GM21360 (cell line): Measurements from ENCODE around the gene FSTL1.
A peak's percentile ranks its signal among the peaks of the same experiment; 100 is the strongest.
"Not testable (repeated sequence)": the region's sequence is repeated elsewhere in the genome, so short reads cannot be mapped to it uniquely, and the experiment has no call there.

Experiments used
- ATAC-seq: cut with Tn5 transposase; IDR thresholded peaks from one replicate; pipeline ENCODE4 v1.9.1; 2021; ENCODE audit warnings: mild to moderate bottlenecking, moderate library complexity; ENCODE audit not compliant: unreplicated experiment

The FSTL1 gene

GRCh38 chr3:120418866-120419490, 31.8 kb downstream of the FSTL1 start:
- no peak for ATAC-seq

DNA sequence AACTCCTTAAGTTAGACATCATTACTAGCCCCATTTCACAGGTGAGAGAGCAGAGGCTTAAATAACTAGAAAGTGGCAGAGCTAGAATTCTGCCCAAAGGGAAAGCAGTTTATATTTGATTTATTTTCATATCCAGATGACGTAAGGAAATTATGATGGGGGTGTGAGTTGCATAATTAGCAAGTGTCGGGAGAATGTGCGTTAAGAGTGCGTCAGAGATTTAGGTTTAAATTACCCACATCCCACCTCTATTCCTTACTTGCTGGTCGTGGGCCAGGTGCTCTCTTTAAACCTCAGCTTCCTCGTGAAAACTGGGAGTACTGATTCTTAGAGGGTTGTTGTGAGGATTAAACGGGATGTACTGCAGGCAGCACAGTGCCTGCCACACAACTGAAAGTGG, 32.3 kb downstream of the FSTL1 start:
- ATAC-seq = no peak

- peak; percentile 99 for ATAC-seq
Observed at GRCh38 chr3:120417272-120417911, 33.4 kb downstream of the FSTL1 start.

- peak; percentile 33 for ATAC-seq
Observed at GRCh38 chr3:120416868-120417267, 33.9 kb downstream of the FSTL1 start.

DNA sequence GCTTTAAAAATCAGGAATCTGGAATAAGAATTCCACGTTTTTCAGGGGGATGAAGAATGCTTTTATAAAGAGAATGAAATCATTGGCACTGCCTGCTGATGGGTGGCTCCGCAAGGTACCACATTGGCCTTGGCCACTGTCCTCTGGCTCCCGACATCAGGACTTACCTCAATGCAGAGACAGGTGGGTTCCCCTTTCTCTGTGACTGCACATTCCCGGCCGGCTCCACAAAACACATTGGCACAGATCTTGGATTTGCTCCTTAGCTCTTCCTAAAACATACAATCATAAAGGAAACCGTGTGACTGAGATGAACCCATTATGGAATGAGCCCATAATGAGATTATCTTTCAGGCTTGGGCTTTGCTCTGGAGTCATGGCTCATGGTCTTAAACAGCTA, 35.0 kb downstream of the FSTL1 start:
- ATAC-seq = no peak

DNA sequence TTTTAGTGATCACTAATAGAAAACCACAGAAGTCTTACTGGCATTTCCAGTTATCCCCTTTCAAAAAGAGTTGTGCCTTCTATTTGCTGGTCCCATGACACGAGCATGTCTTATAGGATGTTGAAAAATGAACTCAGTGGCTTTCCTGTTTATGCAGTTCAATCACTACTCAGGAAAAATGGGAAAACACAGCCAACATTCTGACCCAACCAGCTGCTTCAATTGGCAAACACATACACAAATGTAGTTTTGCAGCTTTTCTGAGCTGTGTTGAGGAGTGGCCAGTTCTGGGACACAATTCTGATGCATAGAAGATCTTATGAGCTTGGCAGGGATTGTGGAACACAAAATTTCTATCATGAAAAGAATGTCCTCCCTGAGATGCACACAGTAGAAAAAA, 40.3 kb downstream of the FSTL1 start:
- ATAC-seq = no peak

- no peak for ATAC-seq
Observed at GRCh38 chr3:120410116-120410515, 40.7 kb downstream of the FSTL1 start.

GRCh38 chr3:120407508-120408287, 43.1 kb downstream of the FSTL1 start:
- ATAC-seq = no peak

GRCh38 chr3:120404876-120405275, 45.9 kb downstream of the FSTL1 start:
- ATAC-seq = no peak

- ATAC-seq = no peak
Observed at GRCh38 chr3:120402257-120402656, 48.5 kb downstream of the FSTL1 start.

GRCh38 chr3:120399372-120399771, 51.4 kb downstream of the FSTL1 start:
- ATAC-seq = peak; percentile 90

GRCh38 chr3:120396469-120396868, 54.3 kb downstream of the FSTL1 start:
- no peak for ATAC-seq

DNA sequence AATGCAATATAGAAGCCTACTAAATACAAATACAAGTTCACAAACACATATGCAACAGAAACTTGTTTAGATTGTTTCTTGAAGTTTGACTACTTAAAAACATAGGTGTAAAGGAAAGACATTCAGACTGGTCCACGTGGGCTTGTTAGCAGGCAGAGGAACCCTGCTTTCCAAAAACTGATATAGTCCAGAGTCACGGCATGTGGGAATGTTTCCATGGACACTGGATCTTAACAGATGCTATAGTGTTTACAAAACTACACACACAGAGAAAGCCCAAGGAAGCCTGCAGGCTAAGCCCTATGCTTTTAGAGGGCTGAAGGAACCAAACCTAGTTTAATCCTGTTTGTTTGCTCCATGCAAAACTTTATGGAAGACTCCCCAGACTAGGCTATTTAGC, 56.4 kb downstream of the FSTL1 start:
- no peak for ATAC-seq

- ATAC-seq = no peak
Observed at GRCh38 chr3:120393761-120394160, 57.0 kb downstream of the FSTL1 start.

GRCh38 chr3:120393243-120393642, 57.5 kb downstream of the FSTL1 start:
- ATAC-seq = no peak

DNA sequence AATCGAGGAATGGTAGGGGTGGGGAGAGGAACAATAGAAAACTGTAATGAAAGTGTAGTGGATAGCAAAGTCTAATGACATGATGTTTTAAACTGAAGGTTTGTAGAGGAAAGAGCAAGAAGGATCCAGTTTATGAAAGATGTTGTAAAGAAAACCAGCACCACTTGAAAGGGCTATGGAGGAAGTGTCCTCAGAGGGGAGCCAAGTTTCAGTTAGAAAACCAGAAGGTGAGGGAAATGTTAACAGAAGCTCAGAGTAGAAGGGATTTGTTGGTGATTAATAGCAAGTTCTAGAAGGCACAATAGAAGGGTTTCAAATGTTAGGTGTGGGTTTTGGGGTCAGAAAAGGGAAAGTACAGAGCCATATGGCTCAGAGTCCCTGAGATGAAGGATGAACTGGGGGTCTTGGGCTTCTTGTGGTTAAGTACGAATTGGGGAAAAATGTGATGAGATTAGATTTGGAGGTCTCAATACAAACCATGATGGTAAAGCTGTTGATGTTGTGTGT, 67.8 kb downstream of the FSTL1 start:
- ATAC-seq = no peak

- no peak for ATAC-seq
Observed at GRCh38 chr3:120381503-120381902, 69.3 kb downstream of the FSTL1 start.

DNA sequence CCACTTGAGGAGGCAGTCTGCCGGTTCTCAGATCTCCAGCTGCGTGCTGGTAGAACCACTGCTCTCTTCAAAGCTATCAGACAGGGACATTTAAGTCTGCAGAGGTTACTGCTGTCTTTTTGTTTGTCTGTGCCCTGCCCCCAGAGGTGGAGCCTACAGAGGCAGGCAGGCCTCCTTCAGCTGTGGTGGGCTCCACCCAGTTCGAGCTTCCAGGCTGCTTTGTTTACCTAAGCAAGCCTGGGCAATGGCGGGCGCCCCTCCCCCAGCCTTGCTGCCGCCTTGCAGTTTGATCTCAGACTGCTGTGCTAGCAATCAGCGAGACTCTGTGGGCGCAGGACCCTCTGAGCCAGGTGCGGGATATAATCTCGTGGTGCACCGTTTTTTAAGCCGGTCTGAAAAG, 72.8 kb downstream of the FSTL1 start:
- not testable (repeated sequence) for ATAC-seq

- ATAC-seq = no peak
Observed at GRCh38 chr3:120370463-120370862, 80.3 kb downstream of the FSTL1 start.

- no peak for ATAC-seq
Observed at GRCh38 chr3:120369037-120369467, 81.7 kb downstream of the FSTL1 start.

DNA sequence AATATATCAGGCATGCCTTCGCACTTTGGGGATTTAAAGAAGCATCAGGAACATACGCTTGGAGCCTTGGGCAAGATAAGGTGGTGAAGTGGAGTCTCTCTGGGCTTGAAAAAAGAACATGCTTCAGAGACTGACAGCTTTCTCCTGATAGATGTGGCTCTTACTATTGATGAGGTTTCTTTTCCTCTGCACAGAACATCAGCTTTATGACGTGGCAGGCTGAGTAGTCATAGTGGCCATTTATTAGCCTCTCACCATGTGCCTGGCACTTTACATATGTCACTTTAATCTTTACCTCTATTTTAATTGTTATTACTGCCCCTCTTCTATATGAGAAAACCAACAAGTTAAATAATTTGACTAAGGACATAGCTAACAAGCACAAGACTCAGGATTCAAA, 82.6 kb downstream of the FSTL1 start:
- ATAC-seq = no peak

DNA sequence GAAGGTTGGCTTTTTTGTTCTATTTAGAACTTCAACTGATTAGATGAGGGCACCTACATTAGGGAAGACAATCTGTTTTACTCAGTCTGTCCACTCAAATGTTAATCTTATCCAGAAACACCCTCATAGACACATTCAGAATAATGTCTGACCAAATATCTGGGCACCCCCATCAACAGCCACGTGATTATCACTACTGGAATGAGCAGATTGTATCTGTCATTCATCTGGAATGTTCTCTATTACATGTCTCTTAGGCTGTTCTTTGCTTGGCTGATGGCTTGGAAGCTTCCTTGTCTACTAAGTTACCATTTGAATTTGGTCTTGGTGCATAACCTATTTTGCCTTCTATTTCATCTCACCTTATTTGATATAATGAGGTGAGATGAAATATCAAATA, 86.0 kb downstream of the FSTL1 start:
- ATAC-seq = no peak
